Neural cell (in vitro differentiated cells): Measurements from ENCODE around the gene ATMIN.

Source experiments
- CTCF ChIP-seq: fragments of 450-650 bp; IDR thresholded peaks from 2 replicates; pipeline ENCODE4 v1.5.1; 2014; ENCODE audit warnings: antibody characterized with exemption, mild to moderate bottlenecking, moderate library complexity; ENCODE audit not compliant: poor library complexity, severe bottlenecking
- EP300 ChIP-seq: fragments of 450-650 bp; conservative IDR thresholded peaks from 2 replicates; pipeline ENCODE4 v1.6.1; 2014; ENCODE audit warnings: antibody characterized with exemption, mild to moderate bottlenecking, moderate library complexity; ENCODE audit not compliant: poor library complexity, severe bottlenecking
- EZH2 ChIP-seq: fragments of 200-600, 300-800 bp; shearing (Covaris generic), sonication (generic); IDR thresholded peaks from 2 replicates; pipeline ENCODE4 v1.6.1; 2014; ENCODE audit warnings: antibody characterized with exemption, low read length, borderline replicate concordance, mild to moderate bottlenecking; ENCODE audit not compliant: insufficient read depth, poor library complexity, severe bottlenecking
- MXI1 ChIP-seq: fragments of 450-650 bp; conservative IDR thresholded peaks from 2 replicates; pipeline ENCODE4 v1.6.1; 2014; ENCODE audit warnings: antibody characterized with exemption, mild to moderate bottlenecking; ENCODE audit not compliant: poor library complexity, severe bottlenecking
- POLR2AphosphoS5 ChIP-seq: IDR thresholded peaks from 2 replicates; pipeline ENCODE4 v1.6.1; 2012
- RAD21 ChIP-seq: fragments of 450-650 bp; conservative IDR thresholded peaks from 2 replicates; pipeline ENCODE4 v1.6.1; 2014; ENCODE audit warnings: antibody characterized with exemption, mild to moderate bottlenecking, moderate library complexity
- SMC3 ChIP-seq: fragments of 450-650 bp; conservative IDR thresholded peaks from 2 replicates; pipeline ENCODE4 v1.6.1; 2014; ENCODE audit warnings: antibody characterized with exemption, mild to moderate bottlenecking, moderate library complexity; ENCODE audit not compliant: poor library complexity
- TAF1 ChIP-seq: IDR thresholded peaks from 2 replicates; pipeline ENCODE4 v1.6.1; 2012; ENCODE audit warnings: low read depth
- TF ChIP-seq, protein P1 (sequence below): IDR thresholded peaks from 2 replicates; pipeline ENCODE4 v1.6.1; 2012; ENCODE audit warnings: borderline replicate concordance

DNA sequence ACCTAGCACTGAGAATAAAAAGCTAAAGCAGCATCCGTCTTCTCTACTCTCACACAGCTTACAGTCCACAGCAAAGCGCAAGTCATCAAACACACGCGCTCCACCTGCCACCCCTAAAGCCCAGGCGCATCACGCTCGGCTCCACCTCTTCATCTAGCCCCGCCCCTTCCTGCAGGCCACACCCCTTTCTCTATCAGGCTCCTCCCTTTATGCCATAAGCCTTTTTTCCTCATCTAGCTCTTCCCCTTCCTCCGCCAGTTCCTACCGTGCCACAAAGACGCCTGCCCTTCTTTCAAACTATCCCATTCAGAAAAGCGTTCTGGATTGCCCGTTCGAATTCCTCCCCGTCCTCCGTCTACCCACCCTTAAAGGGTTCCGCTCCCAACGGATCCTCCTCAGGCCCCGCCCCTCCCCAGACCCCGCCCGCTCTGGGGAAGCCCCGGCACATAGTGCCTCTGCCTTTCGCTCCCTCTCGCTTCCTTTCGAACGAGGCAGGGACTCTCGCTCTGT lies 41.0 kb downstream of the ATMIN start:
- TF ChIP-seq RAD21 (no peak), TAF1 (no peak), CTCF (no peak), EP300 (no peak), EZH2 (no peak), MXI1 (no peak), SMC3 (no peak), POLR2AphosphoS5 (no peak)
- TF ChIP-seq, protein P1, sequence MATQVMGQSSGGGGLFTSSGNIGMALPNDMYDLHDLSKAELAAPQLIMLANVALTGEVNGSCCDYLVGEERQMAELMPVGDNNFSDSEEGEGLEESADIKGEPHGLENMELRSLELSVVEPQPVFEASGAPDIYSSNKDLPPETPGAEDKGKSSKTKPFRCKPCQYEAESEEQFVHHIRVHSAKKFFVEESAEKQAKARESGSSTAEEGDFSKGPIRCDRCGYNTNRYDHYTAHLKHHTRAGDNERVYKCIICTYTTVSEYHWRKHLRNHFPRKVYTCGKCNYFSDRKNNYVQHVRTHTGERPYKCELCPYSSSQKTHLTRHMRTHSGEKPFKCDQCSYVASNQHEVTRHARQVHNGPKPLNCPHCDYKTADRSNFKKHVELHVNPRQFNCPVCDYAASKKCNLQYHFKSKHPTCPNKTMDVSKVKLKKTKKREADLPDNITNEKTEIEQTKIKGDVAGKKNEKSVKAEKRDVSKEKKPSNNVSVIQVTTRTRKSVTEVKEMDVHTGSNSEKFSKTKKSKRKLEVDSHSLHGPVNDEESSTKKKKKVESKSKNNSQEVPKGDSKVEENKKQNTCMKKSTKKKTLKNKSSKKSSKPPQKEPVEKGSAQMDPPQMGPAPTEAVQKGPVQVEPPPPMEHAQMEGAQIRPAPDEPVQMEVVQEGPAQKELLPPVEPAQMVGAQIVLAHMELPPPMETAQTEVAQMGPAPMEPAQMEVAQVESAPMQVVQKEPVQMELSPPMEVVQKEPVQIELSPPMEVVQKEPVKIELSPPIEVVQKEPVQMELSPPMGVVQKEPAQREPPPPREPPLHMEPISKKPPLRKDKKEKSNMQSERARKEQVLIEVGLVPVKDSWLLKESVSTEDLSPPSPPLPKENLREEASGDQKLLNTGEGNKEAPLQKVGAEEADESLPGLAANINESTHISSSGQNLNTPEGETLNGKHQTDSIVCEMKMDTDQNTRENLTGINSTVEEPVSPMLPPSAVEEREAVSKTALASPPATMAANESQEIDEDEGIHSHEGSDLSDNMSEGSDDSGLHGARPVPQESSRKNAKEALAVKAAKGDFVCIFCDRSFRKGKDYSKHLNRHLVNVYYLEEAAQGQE, result no peak
